Astrocyte of the cerebellum (primary cell): ENCODE data around the gene ZDHHC11.
"Not testable (repeated sequence)": the region's sequence is repeated elsewhere in the genome, so short reads cannot be mapped to it uniquely, and the experiment has no call there.

Source experiments
- DNase-seq: peaks from one replicate; pipeline ENCODE4 v3.0.0-alpha.2; 2011; ENCODE audit warnings: low read depth
- H3K4me3 ChIP-seq: 2 replicates; pipeline ENCODE4 v1.5.1; 2011; ENCODE audit warnings: mild to moderate bottlenecking, low read depth, low read length, moderate library complexity
- CTCF ChIP-seq: IDR thresholded peaks from 2 replicates; pipeline ENCODE4 v1.5.1; 2012; ENCODE audit warnings: low read length, low read depth, moderate library complexity, mild to moderate bottlenecking; ENCODE audit errors: missing control alignments
- in situ Hi-C: cut with HindIII; loops from 2 replicates; pipeline ENCODE4 v1.10.0; 2017; ENCODE audit warnings: low sequenced_read_pairs

The ZDHHC11 gene

DNA sequence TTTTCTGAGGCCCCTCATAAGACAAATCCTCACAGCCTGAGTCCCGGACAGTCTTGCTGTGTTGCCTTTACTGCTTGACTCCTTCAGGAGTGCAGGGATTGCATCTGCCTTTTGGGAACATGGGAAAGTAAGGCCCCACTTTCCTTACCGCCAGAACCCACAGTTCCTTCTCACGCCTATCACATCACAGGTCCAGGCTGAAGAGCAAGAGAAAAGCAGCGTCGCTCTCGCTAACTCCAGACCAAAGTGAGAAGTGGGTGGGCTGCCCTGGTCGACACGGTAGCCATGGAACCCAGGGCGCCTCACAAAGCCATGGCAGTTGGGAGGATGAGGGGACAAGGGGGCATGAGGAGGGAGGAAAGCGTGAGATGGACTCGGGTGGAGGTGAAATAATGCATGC is 7.9 kb upstream of the ZDHHC11 start:
- in situ Hi-C loops, result no loop called here
- TF ChIP-seq CTCF, result no peak
- H3K4me3 ChIP-seq, result no peak overlapping the region

DNA sequence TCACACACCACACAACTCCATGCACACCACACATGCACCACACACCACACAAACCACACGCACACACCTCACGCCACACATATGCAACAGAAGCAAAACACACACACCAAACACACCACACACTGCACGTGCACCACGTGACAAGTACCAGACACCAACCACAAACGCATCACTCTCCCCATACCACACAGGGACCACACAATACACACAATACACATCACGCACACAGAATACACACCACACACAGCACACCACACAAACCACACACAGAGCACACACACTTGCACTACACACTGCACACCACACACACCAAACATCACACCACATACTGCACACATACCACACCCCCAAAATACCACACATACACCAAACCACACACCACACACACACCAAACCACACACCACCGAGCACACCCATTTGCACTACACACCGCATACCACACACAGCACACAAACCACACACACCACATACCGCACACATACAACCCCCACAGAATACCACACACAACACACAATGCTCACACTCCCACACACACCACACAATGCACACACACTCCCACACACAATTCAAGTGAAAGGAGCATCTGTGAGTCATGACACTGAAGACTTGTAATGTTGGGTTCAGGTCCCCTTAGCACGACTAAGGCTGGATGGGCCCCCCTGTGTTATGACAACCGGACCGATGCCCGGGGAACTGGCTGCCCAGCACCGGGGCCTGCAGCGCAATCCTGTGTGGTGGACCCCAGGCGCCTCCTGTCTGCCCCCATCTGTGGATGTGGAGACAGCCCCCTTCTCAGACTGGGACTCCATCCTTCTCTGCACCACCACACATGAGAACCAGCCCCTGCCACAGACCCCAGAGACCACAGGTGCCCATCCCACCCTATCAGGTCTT is 6.0 kb upstream of the ZDHHC11 start:
- TF ChIP-seq CTCF, result no peak
- no peak for DNase-seq
- H3K4me3 ChIP-seq, result no peak overlapping the region
- in situ Hi-C loops, result no loop called here

More for the DNA sequence above, 7.9 kb upstream of the ZDHHC11 start:
- no peak for DNase-seq

GRCh38 chr5:855771-856530 is 5.2 kb upstream of the ZDHHC11 start:
- in situ Hi-C loops, result no loop called here
- H3K4me3 ChIP-seq, result no peak overlapping the region
- DNase-seq, result no peak
- TF ChIP-seq CTCF, result no peak

- TF ChIP-seq CTCF, result no peak
- H3K4me3 ChIP-seq, result no peak overlapping the region
- in situ Hi-C loops, result no loop called here
- no peak for DNase-seq
These were observed 4.4 kb upstream of the ZDHHC11 start for GRCh38 chr5:854966-855743.

DNA sequence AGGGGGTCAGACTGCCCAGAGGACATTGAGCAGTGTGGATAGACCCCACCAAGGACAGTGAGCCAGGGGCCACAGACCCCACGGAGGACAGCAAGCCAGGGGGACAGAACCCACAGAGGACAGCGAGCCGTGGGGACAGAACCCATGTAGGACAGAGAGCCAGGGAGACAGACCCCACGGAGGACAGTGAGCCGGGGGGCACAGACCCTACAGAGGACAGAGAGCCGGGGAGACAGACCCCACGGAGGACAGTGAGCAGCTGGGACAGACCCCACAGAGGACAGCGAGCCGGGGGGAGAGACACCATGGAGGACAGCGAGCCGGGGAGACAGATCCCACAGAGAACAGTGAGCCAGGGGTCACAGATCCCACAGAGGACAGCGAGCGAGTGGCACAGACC is 3.4 kb upstream of the ZDHHC11 start:
- no peak for TF ChIP-seq CTCF
- DNase-seq, result no peak
- no peak overlapping the region for H3K4me3 ChIP-seq
- in situ Hi-C loops, result no loop called here

DNA sequence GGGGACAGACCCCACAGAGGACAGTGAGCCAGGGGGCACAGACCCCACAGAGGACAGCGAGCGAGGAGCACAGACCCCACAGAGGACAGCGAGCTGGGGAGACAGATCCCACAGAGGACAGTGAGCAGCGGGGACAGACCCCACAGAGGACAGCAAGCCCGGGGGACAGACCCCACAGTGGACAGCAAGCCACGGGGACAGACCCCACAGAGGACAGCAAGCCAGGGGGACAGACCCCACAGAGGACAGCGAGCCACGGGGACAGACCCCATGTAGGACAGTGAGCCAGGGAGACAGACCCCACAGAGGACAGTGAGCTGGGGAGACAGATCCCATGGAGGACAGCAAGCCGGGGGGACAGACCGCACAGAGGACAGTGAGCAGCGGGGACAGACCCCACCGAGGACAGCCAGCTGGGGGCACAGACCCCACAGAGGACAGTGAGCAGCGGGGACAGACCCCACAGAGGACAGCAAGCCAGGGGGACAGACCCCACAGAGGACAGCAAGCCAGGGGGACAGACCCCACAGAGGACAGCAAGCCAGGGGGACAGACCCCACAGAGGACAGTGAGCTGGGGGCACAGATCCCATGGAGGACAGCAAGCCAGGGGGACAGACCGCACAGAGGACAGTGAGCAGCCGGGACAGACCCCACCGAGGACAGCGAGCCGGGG is 2.8 kb upstream of the ZDHHC11 start:
- in situ Hi-C loops, DNase-seq, H3K4me3 ChIP-seq: not testable (repeated sequence)
